PC-9 (cell line): ENCODE data around the gene TBPL2. TPM values are rescaled to one million over a fixed set of nuclear protein-coding genes. Genes with fewer than 3 reads are reported as not detected.

Experiments
- BruUV-seq: library from RNA; stranded (reverse); fragments of 400-500 nt; replicated peaks from 2 replicates; lab custom pipeline; 2021; lab: Mats Ljungman, UMichigan
- CTCF ChIA-PET: fragments of 300-600 bp; sonication (Branson Sonifier 250); formaldehyde crosslinking; loops from one replicate; lab custom pipeline; 2022; ENCODE audit warnings: antibody characterized with exemption; lab: Charles Lee
- POLR2A ChIA-PET: fragments of 300-600 bp; sonication (Branson Sonifier 250); formaldehyde crosslinking; loops from one replicate; lab custom pipeline; 2022; ENCODE audit warnings: antibody characterized with exemption; ENCODE audit not compliant: unreplicated experiment; lab: Charles Lee
- DNase-seq, 2 experiments: peaks; one replicate each; pipeline versions ENCODE4 v3.0.0 to v3.0.0-alpha.2; 2015 to 2022; ENCODE audit warnings: mixed read lengths in 1 of 2
- H2AFZ ChIP-seq: fragments of 200-600 bp; sonication (generic); 2 replicates; pipeline ENCODE4 v1.8.1; 2017; ENCODE audit warnings: antibody characterized with exemption
- H3F3A ChIP-seq: fragments of 200-600 bp; sonication (generic); 2 replicates; pipeline ENCODE4 v1.8.1; 2017; ENCODE audit warnings: antibody characterized with exemption, mild to moderate bottlenecking, low read depth; ENCODE audit not compliant: insufficient read depth
- H3K27ac ChIP-seq: fragments of 200-600 bp; sonication (generic); 2 replicates; pipeline ENCODE4 v1.6.1; 2016; ENCODE audit warnings: mixed run types
- H3K27me3 ChIP-seq: fragments of 200-600 bp; sonication (generic); 2 replicates; pipeline ENCODE4 v1.6.1; 2016; ENCODE audit warnings: low read depth, mixed run types; ENCODE audit not compliant: insufficient read depth
- H3K36me3 ChIP-seq: fragments of 200-600 bp; sonication (generic); 2 replicates; pipeline ENCODE4 v1.6.1; 2016; ENCODE audit warnings: low read depth, mixed run types
- H3K4me1 ChIP-seq: fragments of 200-600 bp; sonication (generic); replicated peaks from 2 replicates; pipeline ENCODE4 v1.6.1; 2016; ENCODE audit warnings: mixed run types; ENCODE audit not compliant: insufficient read depth
- H3K4me2 ChIP-seq: fragments of 200-600 bp; sonication (generic); 2 replicates; pipeline ENCODE4 v1.6.1; 2017; ENCODE audit warnings: mixed run types
- H3K4me3 ChIP-seq: fragments of 200-600 bp; sonication (generic); 2 replicates; pipeline ENCODE4 v1.6.1; 2016; ENCODE audit warnings: mixed run types
- H3K79me2 ChIP-seq: fragments of 200-600 bp; sonication (generic); 2 replicates; pipeline ENCODE4 v1.6.1; 2017; ENCODE audit warnings: low read depth, mixed run types
- H3K9me2 ChIP-seq: fragments of 200-600 bp; sonication (generic); 2 replicates; pipeline ENCODE4 v1.8.1; 2017; ENCODE audit warnings: mild to moderate bottlenecking; ENCODE audit not compliant: insufficient read depth
- H3K9me3 ChIP-seq: fragments of 200-600 bp; sonication (generic); 2 replicates; pipeline ENCODE4 v1.8.1; 2016; ENCODE audit warnings: low read depth; ENCODE audit not compliant: insufficient read depth
- H4K20me1 ChIP-seq: fragments of 200-600 bp; sonication (generic); 2 replicates; pipeline ENCODE4 v1.8.1; 2017; ENCODE audit not compliant: insufficient read depth
- CTCF ChIP-seq: fragments of 200-600 bp; sonication (generic); conservative IDR thresholded peaks from 2 replicates; pipeline ENCODE4 v1.6.1; 2017; ENCODE audit warnings: mixed run types, antibody characterized with exemption, mild to moderate bottlenecking, moderate library complexity
- EZH2 ChIP-seq: fragments of 200-600 bp; sonication (generic); IDR thresholded peaks from 2 replicates; pipeline ENCODE4 v1.8.0; 2017; ENCODE audit warnings: antibody characterized with exemption, low read depth
- intact Hi-C: fragments of 100-400 bp; cut with micrococcal nuclease; formaldehyde crosslinking; loops from one replicate; pipeline ENCODE4 v1.10.0; 2022; ENCODE audit not compliant: unreplicated experiment
- total RNA-seq: library from RNA; stranded (reverse); gene quantifications from 2 replicates; pipeline ENCODE4 v1.2.3, GENCODE V29; 2021

The TBPL2 gene
- total RNA-seq, 1 experiment from 2014 or later: not detected

DNA sequence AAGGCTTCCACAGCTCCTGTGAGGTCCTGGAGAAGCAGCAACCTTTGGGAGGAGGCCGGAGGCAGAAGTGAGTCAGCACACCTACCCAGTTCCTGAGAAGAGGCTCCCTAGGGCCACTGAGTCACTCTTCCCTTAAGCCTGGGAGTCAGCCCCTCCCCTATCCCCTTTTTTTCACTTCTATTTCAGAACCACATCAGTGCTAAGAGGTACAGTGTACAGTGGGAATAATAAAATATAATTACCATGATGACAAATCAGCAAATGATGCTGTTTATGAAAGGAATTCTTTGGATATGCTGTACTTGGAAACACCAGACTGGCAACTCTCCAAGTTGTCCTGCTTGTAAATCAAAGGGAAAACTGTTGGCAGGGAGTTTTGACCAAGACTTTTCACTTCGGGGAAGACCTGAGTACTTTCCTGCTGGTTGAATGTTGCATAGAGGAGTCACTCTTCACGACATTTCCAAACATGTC is 7.8 kb upstream of the TBPL2 start:
- no peak for TF ChIP-seq EZH2
- TF ChIP-seq CTCF: no peak
- H3F3A ChIP-seq: peaks cover 24% of the 10 kb centered on the region
- H2AFZ ChIP-seq: no peak overlapping the region
- no peaks in the 10 kb centered on the region for H3K27me3 ChIP-seq
- no peaks in the 10 kb centered on the region for H3K9me2 ChIP-seq
- H3K4me3 ChIP-seq: no peak overlapping the region
- ChIA-PET POLR2A (interaction anchor here (0.5 to 0.7 kb wide), 2 partner anchors 109 to 188 kb away, joined by 3 to 5 read pairs; no protein-coding TSS in a partner anchor), CTCF (interaction anchor here (0.6 to 0.8 kb wide), 3 partner anchors 18 to 152 kb away, joined by 3 read pairs; no protein-coding TSS in a partner anchor)
- H3K27ac ChIP-seq: peak overlapping the region; percentile 86
- no peaks in the 10 kb centered on the region for H3K9me3 ChIP-seq
- DNase-seq: peak; percentile 78 to 95
- no peaks in the 10 kb centered on the region for H3K79me2 ChIP-seq
- H3K4me2 ChIP-seq: peak overlapping the region; percentile 57
- intact Hi-C loops: loop anchor here (1.0 to 10.0 kb wide), 4 partner anchors 109 to 251 kb away; no protein-coding TSS in a partner anchor
- H3K4me1 ChIP-seq: peaks cover 68% of the 10 kb centered on the region
- H3K36me3 ChIP-seq: no peaks in the 10 kb centered on the region
- H4K20me1 ChIP-seq: no peaks in the 10 kb centered on the region
- BruUV-seq: no TSS peak

- Histone ChIP-seq H2AFZ (no peak overlapping the region; the same call in 1 of the 2 replicates), H3K9me3 (no peaks in the 10 kb centered on the region), H3K36me3 (no peaks in the 10 kb centered on the region), H3K4me2 (peak overlapping the region; percentile 57), H3K79me2 (no peaks in the 10 kb centered on the region), H3K27ac (peak overlapping the region; percentile 86), H3K9me2 (no peaks in the 10 kb centered on the region), H3K27me3 (no peaks in the 10 kb centered on the region), H3K4me3 (no peak overlapping the region), H4K20me1 (no peaks in the 10 kb centered on the region), H3F3A (peaks cover 24% of the 10 kb centered on the region), H3K4me1 (peaks cover 55% of the 10 kb centered on the region)
- DNase-seq: no peak
- no TSS peak for BruUV-seq
- intact Hi-C loops: loop anchor here (1.0 to 10.0 kb wide), 4 partner anchors 133 to 893 kb away; partner anchors contain the start of gene KTN1
- ChIA-PET CTCF (interaction anchor here (0.6 to 1.9 kb wide), 6 partner anchors 19 to 973 kb away, joined by 3 to 14 read pairs (median 5); no protein-coding TSS in a partner anchor), POLR2A (interaction anchor here (0.6 kb wide), 1 partner anchor 893 kb away, joined by 5 read pairs; no protein-coding TSS in a partner anchor)
- TF ChIP-seq CTCF (no peak), EZH2 (no peak)
Measured at GRCh38 chr14:55446833-55447232, 6.4 kb upstream of the TBPL2 start.

DNA sequence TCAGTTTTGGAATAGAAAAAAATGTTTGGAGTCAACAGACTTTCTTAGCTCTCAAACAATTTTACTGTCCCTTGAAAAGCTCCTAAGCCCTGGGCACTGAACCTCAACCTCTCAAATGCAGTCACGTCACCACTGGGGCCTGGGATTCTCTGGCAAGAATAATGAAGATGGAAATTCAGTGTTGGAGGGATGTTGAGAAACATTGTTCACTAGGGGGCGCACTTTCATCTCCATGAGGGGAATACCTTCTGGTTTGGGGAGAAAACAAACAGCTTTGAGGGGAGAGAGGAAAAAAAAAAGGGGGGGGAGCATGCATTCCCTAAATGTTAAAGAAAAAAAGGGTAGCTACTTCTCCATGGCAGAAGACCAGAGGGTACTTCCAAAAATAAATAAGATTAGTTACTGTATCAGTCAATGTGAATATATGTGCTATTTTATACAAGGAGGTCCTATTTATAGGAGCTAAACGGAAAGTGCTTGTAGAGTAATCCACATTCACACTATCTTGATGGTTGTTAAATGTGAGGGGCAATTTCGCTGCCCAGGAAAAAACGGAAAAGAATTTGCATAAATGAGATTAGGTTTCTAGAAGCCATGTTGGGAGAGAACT is 5.8 kb upstream of the TBPL2 start:
- DNase-seq: peak in 1 of 2 experiments; percentile 49
- no peaks in the 10 kb centered on the region for H3K27me3 ChIP-seq
- no peak overlapping the region; the same call in 1 of the 2 replicates for H2AFZ ChIP-seq
- intact Hi-C loops: loop anchor here (1.0 to 10.0 kb wide), 3 partner anchors 134 to 219 kb away; partner anchors contain the start of gene KTN1
- ChIA-PET CTCF (interaction anchor here (0.6 to 1.9 kb wide), 8 partner anchors 17 to 974 kb away, joined by 3 to 14 read pairs (median 4); no protein-coding TSS in a partner anchor), POLR2A (interaction anchor here (0.7 kb wide), 1 partner anchor 180 kb away, joined by 4 read pairs; no protein-coding TSS in a partner anchor)
- BruUV-seq: no TSS peak
- TF ChIP-seq EZH2 (no peak), CTCF (peak; percentile 88)
- H3F3A ChIP-seq: peaks cover 20% of the 10 kb centered on the region
- H3K4me3 ChIP-seq: no peak overlapping the region
- peaks cover 49% of the 10 kb centered on the region for H3K4me1 ChIP-seq
- no peaks in the 10 kb centered on the region for H4K20me1 ChIP-seq
- H3K27ac ChIP-seq: peak overlapping the region; percentile 86
- no peaks in the 10 kb centered on the region for H3K79me2 ChIP-seq
- peak overlapping the region; percentile 57; the same call in 1 of the 2 replicates for H3K4me2 ChIP-seq
- H3K9me3 ChIP-seq: no peaks in the 10 kb centered on the region
- no peaks in the 10 kb centered on the region for H3K36me3 ChIP-seq
- H3K9me2 ChIP-seq: no peaks in the 10 kb centered on the region
